Sigmoid colon (tissue), 7 donors: ENCODE results near the gene STIM2. TPM values are rescaled to one million over a fixed set of nuclear protein-coding genes. Genes with fewer than 3 reads are reported as not detected.

Experiments used
- DNase-seq: peaks from one replicate; pipeline ENCODE4 v3.0.0-alpha.2; 2019
- H3K27ac ChIP-seq, 4 donors: fragments of 200-600 bp; sonication (generic); one replicate each; pipeline ENCODE4 v1.5.1; 2016 to 2019; ENCODE audit warnings: mild to moderate bottlenecking in 1 of 4
- H3K27me3 ChIP-seq, 3 donors: fragments of 200-600 bp; sonication (generic); one replicate each; pipeline ENCODE4 v1.5.1; 2019; ENCODE audit warnings: mild to moderate bottlenecking in 1 of 3
- H3K36me3 ChIP-seq, 4 donors: fragments of 200-600 bp; sonication (generic); one replicate each; pipeline ENCODE4 v1.5.1; 2016 to 2019
- H3K4me1 ChIP-seq, 4 donors: fragments of 200-600 bp; sonication (generic); one replicate each; pipeline ENCODE4 v1.5.1; 2017 to 2019
- H3K4me3 ChIP-seq, 4 donors: fragments of 200-600 bp; sonication (generic); one replicate each; pipeline ENCODE4 v1.5.1; 2017 to 2019; ENCODE audit warnings: mild to moderate bottlenecking in 2 of 4, moderate library complexity in 1 of 4
- H3K9me3 ChIP-seq, 4 donors: fragments of 200-600 bp in 3 of 4; sonication (generic) in 3 of 4; one replicate each; pipeline versions ENCODE4 v1.5.1 to v1.6.1; 2013 to 2019
- EP300 ChIP-seq, 4 donors: sonication (generic); formaldehyde crosslinking; IDR thresholded peaks; one replicate each; pipeline ENCODE4 v1.6.1; 2017; ENCODE audit warnings: antibody characterized with exemption in 4 of 4
- POLR2A ChIP-seq, 2 donors: fragments of 450-650 bp; IDR thresholded peaks; one replicate each; pipeline ENCODE4 v1.6.1; 2016; ENCODE audit warnings: antibody characterized with exemption in 2 of 2, mild to moderate bottlenecking in 2 of 2, moderate library complexity in 2 of 2
- POLR2AphosphoS5 ChIP-seq, 4 donors: sonication (generic); formaldehyde crosslinking; IDR thresholded peaks; one replicate each; pipeline ENCODE4 v1.6.1; 2017; ENCODE audit warnings: antibody characterized with exemption in 4 of 4
- WGBS, 2 donors: extraction: QIAGEN DNeasy Blood & Tissue Kit; methylation state at CpG; one replicate each; pipeline ENCODE4 v1.1.7; 2013; 5-methylcytosine and 5-hydroxymethylcytosine counted together
- intact Hi-C: fragments of 100-400 bp; cut with DNase I; formaldehyde crosslinking; loops from one replicate; pipeline ENCODE4 v1.15.1; 2023
- polyA plus RNA-seq, 3 donors: library from polyadenylated mRNA; stranded (reverse); fragments of 200-250 nt; gene quantifications; one replicate each; pipeline ENCODE4 v1.2.3, GENCODE V29; 2013
- total RNA-seq, 4 donors: library from RNA; depleted of rRNA; stranded (reverse); fragments of >200 nt; gene quantifications; one replicate each; pipeline ENCODE4 v1.1.0, GENCODE V29; 2016
- TF ChIP-seq, protein P1 (sequence below), 4 experiments: fragments of 450-650 bp in 3 of 4; fragments of 200-600 bp in 1 of 4; IDR thresholded peaks; one replicate each; pipeline ENCODE4 v1.5.1; 2016 to 2019; ENCODE audit warnings: antibody characterized with exemption in 4 of 4, mild to moderate bottlenecking in 3 of 4, moderate library complexity in 2 of 4
- donor health status: healthy with polysubstance abuse.
- donor health status: Bipolar disorder and iron deficiency.
- donor health status: healthy.

The STIM2 gene
- total and polyA plus RNA-seq, 7 donors, result 3.0 to 16.8 (median 14.1) TPM

DNA sequence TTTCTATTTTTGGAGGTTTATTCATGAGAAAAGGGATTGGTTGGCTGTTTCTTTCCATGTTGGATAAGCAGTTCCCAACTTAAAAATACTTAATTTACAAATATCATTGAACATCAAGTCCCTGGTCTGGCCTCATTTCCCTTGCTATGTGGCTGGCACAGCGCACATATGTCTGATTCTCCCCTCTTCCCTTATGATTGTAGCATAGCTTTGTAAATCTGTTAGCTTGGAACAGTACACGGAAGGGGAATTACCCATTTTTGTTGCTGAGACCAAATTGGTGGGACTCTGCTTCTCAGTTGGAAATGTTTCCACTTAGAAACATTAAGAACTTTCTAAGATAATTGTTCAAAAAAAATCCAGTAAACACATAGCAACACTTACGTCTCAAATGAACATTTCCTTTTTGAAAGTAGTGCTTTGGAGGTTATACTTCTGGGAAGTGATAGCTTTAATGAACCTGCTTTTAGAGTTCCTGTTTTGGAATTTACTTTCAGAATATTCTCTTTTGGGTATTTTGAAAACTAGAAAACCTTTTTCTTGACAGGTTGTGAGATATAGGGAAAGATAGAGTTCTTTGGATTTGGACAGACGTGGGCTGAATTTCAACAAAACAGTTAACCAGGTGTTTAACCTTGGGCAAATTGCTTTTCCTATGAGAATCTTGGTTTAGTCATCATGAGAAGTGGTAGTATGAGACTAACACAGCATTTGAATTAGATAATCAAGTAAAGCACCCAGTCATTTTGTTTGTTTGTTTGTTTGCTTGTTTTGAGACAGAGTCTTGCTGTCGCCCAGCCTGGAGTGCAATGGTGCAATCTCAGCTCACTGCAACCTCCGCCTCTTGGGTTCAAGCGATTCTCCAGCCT, 47.3 kb downstream of the STIM2 start:
- H3K36me3 ChIP-seq, result no peaks in the 10 kb centered on the region
- H3K4me3 ChIP-seq, result no peak overlapping the region
- H3K27ac ChIP-seq, result no peak overlapping the region
- no peaks in the 10 kb centered on the region for H3K9me3 ChIP-seq
- 82 to 87% methylated on average over 7 of the region's 7 CpGs for WGBS, 2 donors
- TF ChIP-seq, protein P1, sequence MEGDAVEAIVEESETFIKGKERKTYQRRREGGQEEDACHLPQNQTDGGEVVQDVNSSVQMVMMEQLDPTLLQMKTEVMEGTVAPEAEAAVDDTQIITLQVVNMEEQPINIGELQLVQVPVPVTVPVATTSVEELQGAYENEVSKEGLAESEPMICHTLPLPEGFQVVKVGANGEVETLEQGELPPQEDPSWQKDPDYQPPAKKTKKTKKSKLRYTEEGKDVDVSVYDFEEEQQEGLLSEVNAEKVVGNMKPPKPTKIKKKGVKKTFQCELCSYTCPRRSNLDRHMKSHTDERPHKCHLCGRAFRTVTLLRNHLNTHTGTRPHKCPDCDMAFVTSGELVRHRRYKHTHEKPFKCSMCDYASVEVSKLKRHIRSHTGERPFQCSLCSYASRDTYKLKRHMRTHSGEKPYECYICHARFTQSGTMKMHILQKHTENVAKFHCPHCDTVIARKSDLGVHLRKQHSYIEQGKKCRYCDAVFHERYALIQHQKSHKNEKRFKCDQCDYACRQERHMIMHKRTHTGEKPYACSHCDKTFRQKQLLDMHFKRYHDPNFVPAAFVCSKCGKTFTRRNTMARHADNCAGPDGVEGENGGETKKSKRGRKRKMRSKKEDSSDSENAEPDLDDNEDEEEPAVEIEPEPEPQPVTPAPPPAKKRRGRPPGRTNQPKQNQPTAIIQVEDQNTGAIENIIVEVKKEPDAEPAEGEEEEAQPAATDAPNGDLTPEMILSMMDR (IDR thresholded peaks at IDR 0.05), result no peak
- TF ChIP-seq POLR2A (IDR thresholded peaks at IDR 0.05), result no peak
- no peak for TF ChIP-seq EP300 (IDR thresholded peaks at IDR 0.05)
- no peak for TF ChIP-seq POLR2AphosphoS5 (IDR thresholded peaks at IDR 0.05)
- intact Hi-C loops, result no loop called here
- H3K4me1 ChIP-seq, result peaks cover 0 to 5% (median 1%) of the 10 kb centered on the region in 4 donors
- H3K27me3 ChIP-seq, result no peaks in the 10 kb centered on the region
- no peak for DNase-seq

DNA sequence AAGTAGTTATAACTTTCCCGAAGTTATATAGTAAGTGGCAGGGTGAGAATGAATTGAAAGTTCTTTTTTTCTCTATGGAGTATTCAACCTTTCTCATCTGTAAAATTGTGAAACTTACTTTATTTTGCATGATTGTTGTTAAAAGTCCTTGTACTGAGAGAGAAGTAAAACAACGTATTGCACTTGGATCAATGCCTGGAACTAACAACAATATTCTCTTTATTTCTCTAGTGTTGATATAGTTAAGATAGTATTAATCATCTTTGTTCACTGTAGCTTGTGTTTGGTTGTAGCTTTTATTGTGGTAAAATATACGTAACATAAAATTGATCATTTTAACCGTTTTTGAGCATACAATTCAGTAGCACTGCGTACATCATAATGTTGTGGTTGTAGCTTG, 48.7 kb downstream of the STIM2 start:
- 25 to 72% methylated on average over 5 of the region's 5 CpGs for WGBS, 2 donors

DNA sequence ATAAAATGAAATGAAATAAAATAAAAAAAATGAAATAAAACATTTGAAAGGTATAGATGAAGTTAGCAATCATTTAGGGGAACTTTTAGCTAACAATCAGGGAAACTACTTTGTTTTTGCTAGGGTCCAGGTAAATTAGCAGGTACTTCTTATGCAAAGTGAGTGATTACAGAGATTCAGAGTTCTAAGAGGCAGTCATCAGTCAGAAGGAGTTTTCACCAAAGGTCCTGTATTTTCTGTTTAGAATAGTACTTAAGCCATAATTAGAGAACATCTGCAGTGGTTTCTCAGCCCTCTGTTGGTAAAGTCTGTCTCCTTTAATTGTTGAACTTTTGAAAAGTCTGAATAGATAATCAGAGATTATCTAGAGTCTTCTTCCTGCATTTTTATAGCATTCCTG, 50.6 kb downstream of the STIM2 start:
- no peak overlapping the region for H3K27ac ChIP-seq
- TF ChIP-seq POLR2AphosphoS5 (IDR thresholded peaks at IDR 0.05) (no peak), EP300 (IDR thresholded peaks at IDR 0.05) (no peak), POLR2A (IDR thresholded peaks at IDR 0.05) (no peak)
- TF ChIP-seq, protein P1 (IDR thresholded peaks at IDR 0.05), result no peak
- H3K4me3 ChIP-seq, result no peak overlapping the region
- no peaks in the 10 kb centered on the region for H3K27me3 ChIP-seq
- H3K4me1 ChIP-seq, result peaks cover 0 to 10% (median 4%) of the 10 kb centered on the region in 4 donors
- no peak for DNase-seq
- H3K9me3 ChIP-seq, result no peaks in the 10 kb centered on the region
- H3K36me3 ChIP-seq, result no peaks in the 10 kb centered on the region
- intact Hi-C loops, result no loop called here

More for the DNA sequence above, 48.7 kb downstream of the STIM2 start:
- TF ChIP-seq, protein P1 (IDR thresholded peaks at IDR 0.05), result no peak
- TF ChIP-seq POLR2AphosphoS5 (IDR thresholded peaks at IDR 0.05), result no peak
- TF ChIP-seq POLR2A (IDR thresholded peaks at IDR 0.05), result no peak
- no peak for TF ChIP-seq EP300 (IDR thresholded peaks at IDR 0.05)
- no peak overlapping the region for H3K27ac ChIP-seq
- no peaks in the 10 kb centered on the region for H3K36me3 ChIP-seq
- no peak for DNase-seq
- peaks cover 0 to 5% (median 2%) of the 10 kb centered on the region in 4 donors for H3K4me1 ChIP-seq
- H3K4me3 ChIP-seq, result no peak overlapping the region
- no peaks in the 10 kb centered on the region for H3K9me3 ChIP-seq
- intact Hi-C loops, result no loop called here
- no peaks in the 10 kb centered on the region for H3K27me3 ChIP-seq

GRCh38 chr4:26912069-26912468, 51.4 kb downstream of the STIM2 start:
- WGBS, 2 donors, result 92 to 93% methylated on average over 6 of the region's 6 CpGs
- intact Hi-C loops, result no loop called here
- Histone ChIP-seq H3K27ac (no peak overlapping the region), H3K4me3 (no peak overlapping the region), H3K27me3 (no peaks in the 10 kb centered on the region), H3K36me3 (no peaks in the 10 kb centered on the region), H3K9me3 (no peaks in the 10 kb centered on the region), H3K4me1 (peaks cover 0 to 12% (median 4%) of the 10 kb centered on the region in 4 donors)
- TF ChIP-seq, protein P1 (IDR thresholded peaks at IDR 0.05), result no peak
- TF ChIP-seq POLR2AphosphoS5 (IDR thresholded peaks at IDR 0.05) (no peak), POLR2A (IDR thresholded peaks at IDR 0.05) (no peak)
- no peak for DNase-seq
